GM18517 (cell line): Measurements from ENCODE around the gene POTEE.
"Not testable (repeated sequence)": the region's sequence is repeated elsewhere in the genome, so short reads cannot be mapped to it uniquely, and the experiment has no call there.

Experiments
- ATAC-seq: cut with Tn5 transposase; IDR thresholded peaks from one replicate; pipeline ENCODE4 v1.9.1; 2021; ENCODE audit warnings: mild to moderate bottlenecking, moderate library complexity; ENCODE audit not compliant: unreplicated experiment

The POTEE gene

GRCh38 chr2:131209030-131209772 lies at the start of gene POTEE:
POTEE (plus strand) TSS chr2:131209536; CDS start chr2:131218403, 8,867 bp downstream.
- ATAC-seq: not testable (repeated sequence)

- ATAC-seq: not testable (repeated sequence)
These were observed 43.8 kb upstream of the POTEE start for GRCh38 chr2:131165562-131165961.

GRCh38 chr2:131168538-131168937 lies 40.8 kb upstream of the POTEE start:
- no peak for ATAC-seq

- not testable (repeated sequence) for ATAC-seq
These were observed 31.3 kb upstream of the POTEE start for GRCh38 chr2:131178050-131178449.

GRCh38 chr2:131178721-131179418 lies 30.5 kb upstream of the POTEE start:
- not testable (repeated sequence) for ATAC-seq

GRCh38 chr2:131181451-131181850 lies 27.9 kb upstream of the POTEE start:
- not testable (repeated sequence) for ATAC-seq

- not testable (repeated sequence) for ATAC-seq
These were observed 15.9 kb upstream of the POTEE start for GRCh38 chr2:131193421-131193820.

- not testable (repeated sequence) for ATAC-seq
These were observed 13.2 kb upstream of the POTEE start for GRCh38 chr2:131196186-131196585.

- no peak for ATAC-seq
These were observed 8.2 kb upstream of the POTEE start for GRCh38 chr2:131201098-131201497.

GRCh38 chr2:131207839-131208238 lies 1.5 kb upstream of the POTEE start:
- ATAC-seq: not testable (repeated sequence)

GRCh38 chr2:131209773-131210104 lies 403 bp downstream of the POTEE start:
- not testable (repeated sequence) for ATAC-seq

GRCh38 chr2:131210434-131211211 lies 1.3 kb downstream of the POTEE start:
- not testable (repeated sequence) for ATAC-seq

GRCh38 chr2:131217238-131217986 lies 8.1 kb downstream of the POTEE start:
- not testable (repeated sequence) for ATAC-seq

- ATAC-seq: not testable (repeated sequence)
These were observed 26.5 kb downstream of the POTEE start for GRCh38 chr2:131235543-131236449.
